Muscle of back (tissue), 11 donors: Measurements from ENCODE around the gene CDH22. TPM values are rescaled to one million over a fixed set of nuclear protein-coding genes. Genes with fewer than 3 reads are reported as not detected.

Experiments used
- DNase-seq, 3 donors: peaks; one replicate each; pipeline versions ENCODE4 v3.0.0 to v3.0.0-alpha.2; 2013
- polyA plus RNA-seq, 10 donors: library from polyadenylated mRNA; unstranded; fragments of 120-200 nt; gene quantifications; one replicate each; pipeline ENCODE4 v1.2.1, GENCODE V29; 2013; ENCODE audit not compliant: insufficient read length in 10 of 10

CDH22 gene
- polyA plus RNA-seq, 10 donors: 0.33 to 0.72 (median 0.39) TPM

GRCh38 chr20:46344488-46345162 lies 36.3 kb upstream of the CDH22 start:
- no peak for DNase-seq

- DNase-seq: no peak
Measured at GRCh38 chr20:46343975-46344357, 35.7 kb upstream of the CDH22 start.

GRCh38 chr20:46343348-46343974 lies 35.2 kb upstream of the CDH22 start:
- DNase-seq: no peak

GRCh38 chr20:46342451-46343347 lies 34.4 kb upstream of the CDH22 start:
- DNase-seq: no peak

GRCh38 chr20:46342010-46342378 lies 33.7 kb upstream of the CDH22 start:
- no peak for DNase-seq

GRCh38 chr20:46341074-46342009 lies 33.0 kb upstream of the CDH22 start:
- peak in 1 of 3 donors; percentile 68 for DNase-seq

- no peak for DNase-seq
Measured at GRCh38 chr20:46339037-46339436, 30.7 kb upstream of the CDH22 start.

- DNase-seq: no peak
Measured at GRCh38 chr20:46336735-46337134, 28.4 kb upstream of the CDH22 start.

- no peak for DNase-seq
Measured at GRCh38 chr20:46334303-46334904, 26.1 kb upstream of the CDH22 start.

- no peak for DNase-seq
Measured at GRCh38 chr20:46333161-46333991, 25.1 kb upstream of the CDH22 start.

GRCh38 chr20:46332373-46333160 lies 24.3 kb upstream of the CDH22 start:
- no peak for DNase-seq

- no peak for DNase-seq
Measured at GRCh38 chr20:46331611-46332361, 23.5 kb upstream of the CDH22 start.

- DNase-seq: no peak
Measured at GRCh38 chr20:46330831-46331371, 22.6 kb upstream of the CDH22 start.

- DNase-seq: no peak
Measured at GRCh38 chr20:46330072-46330763, 21.9 kb upstream of the CDH22 start.

GRCh38 chr20:46328200-46328882 lies 20.0 kb upstream of the CDH22 start:
- no peak for DNase-seq

GRCh38 chr20:46327557-46327956 lies 19.3 kb upstream of the CDH22 start:
- no peak for DNase-seq

- no peak for DNase-seq
Measured at GRCh38 chr20:46325789-46326188, 17.5 kb upstream of the CDH22 start.
